IPS-NIHi7 (cell line): ENCODE results near the gene ERMAP.

Experiments used
- DNase-seq: peaks from one replicate; pipeline ENCODE4 v3.0.0; 2012; ENCODE audit warnings: mixed read lengths; ENCODE audit errors: extremely low spot score

The ERMAP gene, protein sequence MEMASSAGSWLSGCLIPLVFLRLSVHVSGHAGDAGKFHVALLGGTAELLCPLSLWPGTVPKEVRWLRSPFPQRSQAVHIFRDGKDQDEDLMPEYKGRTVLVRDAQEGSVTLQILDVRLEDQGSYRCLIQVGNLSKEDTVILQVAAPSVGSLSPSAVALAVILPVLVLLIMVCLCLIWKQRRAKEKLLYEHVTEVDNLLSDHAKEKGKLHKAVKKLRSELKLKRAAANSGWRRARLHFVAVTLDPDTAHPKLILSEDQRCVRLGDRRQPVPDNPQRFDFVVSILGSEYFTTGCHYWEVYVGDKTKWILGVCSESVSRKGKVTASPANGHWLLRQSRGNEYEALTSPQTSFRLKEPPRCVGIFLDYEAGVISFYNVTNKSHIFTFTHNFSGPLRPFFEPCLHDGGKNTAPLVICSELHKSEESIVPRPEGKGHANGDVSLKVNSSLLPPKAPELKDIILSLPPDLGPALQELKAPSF

DNA sequence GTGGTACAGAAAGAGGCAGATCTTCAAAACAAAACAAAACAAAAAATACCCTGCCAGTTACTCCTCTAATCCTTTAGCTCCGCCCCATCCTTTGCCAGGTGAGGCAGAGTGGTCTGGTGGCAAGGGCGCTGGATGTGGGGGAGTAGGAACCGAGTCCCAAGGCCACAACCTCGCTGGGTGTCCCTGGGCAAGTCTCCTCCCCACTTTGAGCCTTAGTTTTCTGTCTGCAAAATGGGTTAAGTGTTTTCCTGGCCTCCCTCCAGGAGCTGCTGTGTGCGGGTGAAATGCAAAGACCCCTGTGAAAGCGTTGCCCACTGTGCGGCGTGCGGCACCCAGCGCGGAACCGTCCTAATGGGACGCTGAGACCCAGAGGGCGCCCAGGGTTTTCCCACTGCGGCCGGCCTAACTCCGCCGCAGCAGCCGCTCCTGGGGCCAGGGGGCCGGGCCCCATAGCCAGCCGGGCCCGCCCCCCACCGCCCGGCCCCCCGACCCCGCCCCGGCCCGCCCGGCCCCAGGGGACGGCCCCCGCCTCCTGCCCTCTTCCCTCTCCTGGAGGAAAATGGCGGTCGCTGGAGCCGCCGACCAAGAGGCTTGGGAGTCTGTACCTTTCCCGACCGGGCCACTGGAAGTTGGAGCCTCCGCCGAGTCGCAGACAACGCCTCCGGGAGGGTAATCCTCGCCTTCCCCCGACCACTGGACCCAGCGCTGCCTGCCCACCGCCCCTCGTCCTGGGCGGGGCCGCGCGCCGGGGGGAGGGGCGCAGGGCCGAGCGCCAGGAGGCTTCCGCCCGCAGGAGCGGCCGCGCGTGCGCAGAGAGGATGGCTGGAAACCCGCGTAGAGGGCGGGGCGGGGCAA, at the start of gene ERMAP, which contains the start of gene SVBP:
Gene ERMAP (plus strand): TSS at position 538 of the 855 bp plus-strand sequence. CDS start 13,327 bp downstream, outside the sequence.
Gene SVBP (minus strand): TSS at position 813 of the 855 bp plus-strand sequence. CDS start 853 bp downstream, outside the sequence.
- DNase-seq = peak; percentile 98

DNA sequence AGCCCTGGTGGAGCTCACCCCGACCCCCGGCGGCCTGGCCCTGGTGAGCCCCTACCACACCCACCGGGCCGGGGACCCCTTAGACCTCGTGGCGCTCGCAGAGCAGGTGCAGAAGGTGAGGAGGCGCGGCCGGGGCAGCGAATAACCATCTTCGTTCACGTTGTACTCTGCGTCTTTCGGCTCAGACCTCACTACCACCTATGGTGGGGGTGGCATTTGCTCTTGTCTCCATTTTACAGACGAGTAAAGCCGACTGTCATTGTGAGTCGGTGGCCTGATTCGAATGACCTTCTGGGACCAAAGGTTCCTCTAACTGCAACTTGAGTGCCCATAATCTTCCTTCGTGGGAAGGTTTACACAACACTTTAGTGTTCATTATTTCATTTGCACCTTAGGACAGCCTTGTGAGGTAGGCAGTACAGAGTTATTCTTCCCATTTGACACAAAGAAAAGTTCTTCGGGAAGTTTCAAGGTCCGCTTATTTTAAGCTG, 49.4 kb upstream of the ERMAP start:
- no peak for DNase-seq

DNA sequence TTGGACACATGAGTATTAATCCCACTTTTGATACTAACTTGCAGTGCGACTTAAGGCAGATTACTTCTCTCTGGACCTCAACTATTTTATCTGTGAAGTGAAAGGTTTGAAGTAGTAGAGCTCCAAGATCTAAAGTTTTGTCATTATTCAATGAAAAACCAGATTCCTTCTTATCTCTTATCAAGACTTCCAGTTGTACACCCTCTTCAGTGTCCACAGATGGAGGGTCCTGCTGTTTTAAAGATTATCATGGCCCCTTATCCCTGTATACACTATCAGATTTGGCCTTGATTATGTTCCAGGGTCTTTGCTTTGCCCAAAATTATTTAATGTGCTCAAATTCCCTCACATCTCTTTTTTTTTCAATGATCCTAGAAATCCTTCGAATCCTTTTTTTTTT, 48.8 kb upstream of the ERMAP start:
- DNase-seq = no peak

DNA sequence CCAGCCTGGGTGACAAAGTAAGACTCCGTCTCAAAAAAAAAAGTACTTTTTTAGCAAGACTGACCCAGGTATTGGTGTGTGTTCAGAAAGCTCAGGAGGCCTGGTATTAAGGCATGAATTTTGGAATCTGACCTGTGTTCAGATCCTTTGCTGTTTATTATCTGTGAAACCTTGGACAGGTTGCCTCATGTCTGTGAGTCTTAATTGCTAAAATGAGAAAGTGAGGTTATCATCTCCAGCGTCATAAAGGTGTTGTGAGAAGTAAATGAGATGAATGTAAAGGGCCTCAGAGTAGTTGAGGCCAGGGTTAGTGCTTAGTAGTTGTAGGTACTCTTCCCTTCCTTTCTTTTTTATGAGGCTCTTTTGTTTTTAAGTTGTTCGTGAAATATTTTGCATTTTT, 47.1 kb upstream of the ERMAP start:
- no peak for DNase-seq

DNA sequence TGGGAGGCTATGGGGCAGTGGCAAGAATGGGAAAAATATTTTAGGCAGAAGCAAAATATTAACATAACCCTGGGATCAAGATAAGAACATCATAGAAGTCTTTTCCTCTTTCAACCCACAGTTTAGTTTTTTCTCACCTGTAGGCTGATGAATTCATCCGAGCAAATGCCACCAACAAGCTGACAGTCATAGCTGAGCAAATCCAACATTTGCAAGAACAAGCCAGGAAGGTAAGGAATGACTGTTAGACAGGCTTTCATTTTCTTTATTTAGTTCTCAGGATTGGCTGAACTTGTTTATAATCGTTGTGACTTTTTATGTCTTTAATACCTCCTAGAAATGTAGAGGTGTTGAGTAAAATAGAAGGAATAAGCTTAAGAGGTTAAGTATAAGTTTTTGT, 43.5 kb upstream of the ERMAP start:
- DNase-seq = no peak

DNA sequence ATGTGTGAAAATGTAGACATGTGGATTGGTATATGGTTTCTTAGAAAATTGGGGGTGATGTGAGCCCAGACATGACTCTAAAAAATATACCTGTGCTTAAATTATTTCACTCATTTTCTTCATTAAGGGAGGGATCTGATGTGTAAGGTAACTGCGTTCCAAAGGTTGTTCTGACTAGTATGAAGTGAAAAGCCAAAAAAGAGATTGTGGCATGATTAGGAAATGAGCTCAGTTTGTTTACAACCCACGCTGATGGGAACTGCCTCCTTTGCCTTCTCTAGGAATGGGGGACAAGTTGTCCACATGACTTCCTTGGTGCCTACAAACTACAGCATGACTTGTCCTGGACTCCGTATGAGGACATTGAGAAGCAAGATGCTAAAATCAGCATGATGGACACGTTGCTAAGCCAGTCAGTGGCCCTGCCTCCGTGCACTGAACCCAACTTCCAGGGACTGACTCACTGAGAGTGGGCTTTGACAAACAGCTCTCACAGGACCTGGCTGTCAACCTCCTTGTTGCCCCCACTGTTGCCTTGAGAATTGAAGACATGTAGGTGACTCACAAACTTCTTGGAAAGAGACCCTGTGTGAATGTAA, 41.9 kb upstream of the ERMAP start:
- no peak for DNase-seq

DNA sequence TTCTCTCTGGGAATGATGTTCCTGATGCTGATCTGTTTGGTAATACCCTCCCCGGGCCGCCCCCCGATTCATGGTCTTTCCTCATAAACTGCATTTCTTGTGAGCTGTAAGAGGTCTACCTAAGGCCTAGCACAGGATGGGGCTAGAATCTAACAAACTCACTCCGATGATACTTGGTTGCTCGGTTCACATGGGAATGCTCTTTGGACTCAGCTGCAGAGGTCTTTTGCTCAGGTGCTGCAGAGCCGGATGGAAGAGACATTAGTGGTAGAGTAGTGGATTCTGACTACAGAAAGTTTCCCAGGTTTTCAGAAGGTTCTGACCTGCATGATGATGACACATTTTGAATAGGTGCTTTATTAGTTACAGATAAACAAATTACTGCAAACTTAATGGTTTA, 40.4 kb upstream of the ERMAP start:
- no peak for DNase-seq

DNA sequence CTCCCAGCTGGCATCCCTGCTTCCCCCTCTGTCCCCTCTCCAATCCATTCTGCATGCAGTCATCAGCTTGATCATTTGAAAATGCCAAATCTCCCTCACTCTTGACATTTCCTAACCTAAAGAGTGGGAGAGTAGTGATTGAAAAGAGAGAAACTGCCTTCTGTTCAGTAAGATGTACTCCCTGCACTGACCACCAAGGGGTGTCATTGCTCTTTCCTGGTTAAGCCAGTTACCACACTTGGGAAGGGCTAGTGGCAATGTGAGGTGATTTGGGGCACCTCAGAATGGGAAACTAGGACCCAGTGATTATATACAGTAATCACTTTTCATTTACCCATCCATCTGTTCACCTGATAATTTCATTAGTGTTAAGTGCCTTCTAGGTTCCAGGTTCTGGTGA, 39.1 kb upstream of the ERMAP start:
- DNase-seq = peak; percentile 74

DNA sequence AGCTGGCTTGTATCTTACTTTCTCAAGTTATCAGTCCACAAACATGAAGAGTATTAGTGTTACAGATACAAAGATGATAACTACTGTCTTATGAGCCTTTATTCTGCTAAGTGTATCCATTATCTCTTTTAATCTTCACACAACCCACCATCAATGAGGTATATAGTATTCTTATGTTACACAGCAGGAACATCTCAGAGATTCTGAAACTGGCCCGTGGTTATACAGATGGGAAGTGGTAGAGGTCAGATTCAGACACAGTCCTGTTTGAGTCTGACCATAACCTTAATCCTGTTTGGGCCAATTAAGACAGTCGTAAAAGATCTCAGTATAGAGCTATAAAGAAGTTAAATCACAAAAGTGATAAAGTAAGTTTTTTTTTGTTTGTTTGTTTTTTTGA, 37.2 kb upstream of the ERMAP start:
- DNase-seq = no peak

DNA sequence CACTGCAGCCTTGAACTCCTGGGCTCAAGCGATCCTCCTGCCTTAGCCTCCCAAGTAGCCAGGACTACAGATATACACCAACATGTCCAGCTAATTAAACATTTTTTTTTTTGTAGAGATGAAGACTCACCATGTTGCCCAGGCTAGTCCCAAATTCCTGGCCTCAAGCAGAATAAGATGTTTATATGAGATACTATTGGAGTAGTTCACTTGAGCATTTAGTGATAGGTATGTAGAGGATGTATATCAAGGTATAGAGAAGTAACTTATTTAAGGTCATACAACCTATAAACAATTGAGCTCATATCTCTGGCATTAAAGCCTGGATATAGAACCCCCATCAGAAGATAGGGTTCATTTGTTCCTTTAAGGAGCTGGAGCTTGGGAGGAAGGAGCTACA, 36.7 kb upstream of the ERMAP start:
- no peak for DNase-seq

DNA sequence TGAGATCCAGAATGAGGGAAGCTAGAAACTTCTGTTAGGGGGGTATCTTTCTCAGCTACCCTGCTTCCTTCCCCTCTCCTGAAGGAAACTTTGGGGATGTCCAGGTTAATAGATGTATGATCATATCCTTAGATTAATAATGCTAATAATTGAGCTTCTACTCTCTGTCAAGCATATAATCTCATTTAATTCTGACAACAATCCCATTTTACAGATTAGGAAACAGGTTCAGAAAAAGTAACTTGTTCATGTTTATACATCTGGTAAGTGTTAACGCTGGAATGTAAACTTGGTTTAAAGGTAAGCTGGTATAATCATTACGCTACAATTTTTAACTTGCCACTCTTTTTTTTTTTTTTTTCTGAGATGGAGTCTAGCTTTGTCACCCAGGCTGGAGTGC, 33.8 kb upstream of the ERMAP start:
- no peak for DNase-seq

DNA sequence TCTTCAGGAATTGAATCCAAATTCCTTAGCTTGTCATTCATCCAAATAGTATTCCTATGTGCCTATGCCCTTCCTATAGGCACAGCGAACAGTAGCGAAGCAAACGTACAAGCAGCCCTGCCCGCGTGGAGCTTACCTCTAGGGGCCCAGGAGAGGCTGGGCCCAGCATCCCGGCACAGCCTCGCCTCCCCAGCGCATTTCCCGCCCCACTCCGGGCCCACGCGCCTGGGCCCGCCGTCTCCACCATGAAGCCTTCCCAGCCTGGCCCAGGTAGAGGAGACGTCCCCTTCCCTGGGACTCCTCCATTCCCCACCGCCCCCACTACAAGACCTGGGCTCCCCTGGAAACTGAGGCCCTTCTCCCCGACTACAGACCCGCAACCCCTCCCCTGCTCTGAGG, 32.4 kb upstream of the ERMAP start:
- no peak for DNase-seq

DNA sequence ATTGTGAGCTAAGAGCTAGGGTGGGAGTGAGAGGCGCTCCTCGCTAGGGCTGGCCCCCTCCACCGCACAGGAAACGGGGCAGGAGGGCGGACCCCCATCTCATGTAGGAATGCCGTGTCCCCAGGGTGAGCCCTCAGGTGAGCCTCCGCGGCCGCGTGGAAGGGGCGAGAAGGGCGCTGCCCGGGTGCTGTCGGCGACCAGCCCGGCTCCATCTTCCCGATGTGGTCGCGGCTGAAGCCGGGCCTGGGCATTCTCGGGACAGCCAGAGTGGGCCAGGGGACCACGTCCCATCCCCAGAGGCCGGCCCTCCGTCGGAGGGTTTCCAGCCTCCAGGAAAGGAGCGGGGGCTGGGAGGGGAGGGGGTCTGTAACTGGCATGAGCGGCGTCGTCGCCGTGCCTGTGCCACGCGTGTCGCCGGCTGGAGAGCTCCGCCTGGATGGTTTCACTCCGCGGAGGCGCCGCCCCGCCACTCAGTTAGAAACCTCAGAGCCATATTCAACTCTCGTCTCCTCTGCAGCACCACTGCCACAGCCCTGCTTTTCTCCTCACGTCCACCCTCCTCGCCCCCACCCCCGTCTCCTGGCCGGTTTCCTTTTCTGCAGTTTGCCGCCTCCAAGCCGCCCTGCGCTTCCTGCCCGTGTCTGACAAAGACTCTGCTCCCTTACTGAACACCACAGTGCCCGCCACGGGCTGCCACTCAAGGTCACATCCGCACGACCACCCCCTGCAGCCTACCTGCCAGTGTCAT, 31.8 kb upstream of the ERMAP start, which contains the start of gene TMEM269:
Gene TMEM269 (plus strand): TSS at position 46 of the 748 bp plus-strand sequence. CDS start 4,903 bp downstream, outside the sequence.
- no peak for DNase-seq

DNA sequence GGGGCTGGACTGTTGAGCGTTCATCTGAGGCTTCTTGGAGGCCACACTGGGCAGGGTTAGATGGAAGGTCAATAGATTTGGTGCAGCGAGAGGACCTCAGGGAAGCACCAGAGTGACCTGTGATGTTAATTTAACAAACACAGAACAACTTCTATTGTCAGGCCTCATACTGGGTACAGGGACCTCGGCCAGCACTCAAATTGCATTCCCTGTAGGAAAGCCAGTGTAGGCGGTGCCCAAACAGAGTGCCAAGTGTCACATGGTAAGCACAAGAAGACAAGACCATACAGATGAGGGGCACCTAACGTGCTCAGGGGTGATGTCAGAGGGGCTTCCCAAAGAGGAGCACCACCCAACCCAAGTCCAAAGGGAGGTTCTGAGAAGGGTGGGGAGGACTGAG, 30.8 kb upstream of the ERMAP start:
- no peak for DNase-seq

DNA sequence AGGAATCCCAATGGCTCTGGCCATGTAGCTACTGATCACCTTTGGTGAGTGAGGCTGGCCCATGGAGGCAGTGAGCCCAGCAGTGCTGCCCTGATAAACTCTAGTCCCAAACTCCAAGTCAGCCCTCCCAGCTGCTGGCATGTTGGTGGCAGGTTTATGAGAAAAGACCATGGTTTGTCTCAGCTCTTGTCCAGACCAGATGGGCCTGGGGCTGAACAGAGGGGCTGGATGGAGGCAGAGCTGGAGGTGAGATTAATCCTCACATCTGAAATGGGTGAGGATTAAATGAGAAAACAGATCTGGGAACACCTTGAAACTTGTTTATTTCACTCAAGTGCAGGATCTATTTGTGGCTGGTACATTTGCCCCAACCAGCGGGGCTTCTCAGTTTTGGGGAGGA, 28.9 kb upstream of the ERMAP start:
- no peak for DNase-seq

DNA sequence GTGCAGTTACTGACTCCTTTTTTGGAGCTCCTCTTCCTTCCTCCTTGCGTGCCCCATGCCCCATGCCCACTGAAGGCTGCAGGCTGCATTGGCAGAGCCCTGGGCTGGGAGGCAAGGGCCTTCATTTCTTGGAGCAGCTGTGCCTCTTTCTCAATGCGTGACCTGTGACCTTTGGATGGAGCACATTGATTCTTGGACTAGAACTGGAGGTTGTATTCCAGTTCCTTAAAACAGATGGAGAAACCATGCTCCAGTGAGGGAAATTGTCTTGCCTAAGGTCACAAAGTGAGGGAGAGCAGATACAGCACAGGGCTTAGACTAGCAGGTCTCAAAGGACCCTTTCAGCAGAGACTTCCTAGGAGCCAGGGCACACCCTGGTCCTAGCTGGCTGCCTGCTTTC, 23.1 kb upstream of the ERMAP start:
- DNase-seq = no peak

DNA sequence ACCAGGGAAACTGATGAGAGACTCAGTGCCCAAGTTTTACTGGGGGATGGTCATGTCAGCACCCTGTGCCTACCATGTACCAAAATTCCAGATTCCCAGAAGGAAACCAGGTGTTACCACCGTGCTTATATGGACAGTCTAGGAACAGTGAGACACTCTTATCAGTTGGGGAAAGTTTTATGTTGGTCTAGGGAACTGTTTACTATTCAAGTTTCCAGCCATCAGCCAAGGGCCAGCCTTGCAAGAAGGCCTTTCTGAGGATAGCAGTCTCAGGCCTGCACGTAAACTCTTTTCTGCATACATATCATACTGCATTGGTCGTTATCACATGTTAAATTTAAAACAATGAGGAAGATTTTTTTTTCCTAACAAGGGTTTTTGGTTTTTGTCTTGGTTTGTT, 19.5 kb upstream of the ERMAP start:
- DNase-seq = no peak

DNA sequence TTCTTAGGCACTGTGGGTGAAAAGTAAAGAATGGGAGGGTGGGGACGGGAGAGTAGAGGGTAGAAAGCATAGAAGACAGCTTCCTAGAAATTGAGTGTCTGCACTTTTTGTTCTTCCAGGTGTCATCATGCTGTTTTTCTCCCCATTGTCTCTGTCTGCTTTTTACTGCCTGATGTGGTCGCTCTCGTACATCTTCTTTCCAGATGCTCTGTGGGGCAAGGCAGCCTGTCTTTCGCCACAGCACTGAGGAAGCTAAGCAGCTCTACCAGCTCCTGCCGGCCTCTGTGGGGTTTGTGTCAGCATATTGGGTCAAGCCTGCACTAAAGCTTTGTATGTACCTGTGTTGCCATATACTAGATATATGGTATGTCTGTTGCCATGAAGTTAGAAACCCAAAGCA, 18.9 kb upstream of the ERMAP start:
- DNase-seq = no peak

DNA sequence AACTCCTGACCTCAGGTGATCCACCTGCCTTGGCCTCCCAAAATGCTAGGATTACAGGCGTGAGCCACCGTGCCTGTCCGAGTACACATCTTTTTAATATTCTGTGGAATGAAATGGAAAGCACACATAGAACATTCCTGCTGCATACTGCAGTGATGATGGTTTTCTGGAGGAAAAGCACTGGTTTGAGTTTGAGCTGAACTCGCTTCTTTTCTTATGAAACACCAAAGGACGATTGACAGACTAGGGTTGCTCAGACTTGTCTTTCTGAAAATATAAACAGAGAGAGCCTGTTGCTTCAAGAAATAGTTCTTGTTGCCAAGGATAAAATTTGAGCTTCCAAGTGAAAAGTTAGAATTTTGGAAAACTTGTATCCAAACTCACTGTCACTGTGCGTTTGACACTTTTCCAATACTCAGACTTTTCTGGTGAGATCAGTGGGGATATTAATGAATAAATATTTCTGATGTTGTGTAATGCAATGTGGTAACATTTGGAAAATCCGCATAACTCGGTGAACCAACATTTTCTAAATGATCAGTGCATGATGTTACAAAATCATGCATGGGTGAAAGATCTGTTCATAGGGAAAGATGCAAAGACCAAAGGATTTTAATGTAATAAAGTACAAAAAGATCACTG, 15.0 kb upstream of the ERMAP start:
- DNase-seq = no peak

DNA sequence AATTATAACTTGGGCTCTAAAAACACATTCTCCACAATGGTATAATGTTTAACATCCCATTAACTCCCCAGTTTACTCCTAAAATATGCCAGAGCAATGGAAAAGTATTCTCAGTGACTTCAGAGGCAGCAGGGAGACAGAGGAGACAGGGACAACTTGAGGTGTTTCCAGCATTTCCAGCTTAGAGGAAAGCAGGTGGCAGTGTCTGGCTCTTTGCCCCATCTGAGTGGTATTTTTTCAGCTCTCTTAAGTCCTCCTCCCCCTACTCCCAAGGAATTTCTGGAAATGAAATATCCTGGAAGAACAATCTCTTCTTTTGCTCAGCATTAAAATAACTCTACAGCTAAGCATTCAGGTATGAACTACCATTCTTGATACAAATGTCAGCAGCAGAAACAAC, 10.8 kb upstream of the ERMAP start:
- no peak for DNase-seq

DNA sequence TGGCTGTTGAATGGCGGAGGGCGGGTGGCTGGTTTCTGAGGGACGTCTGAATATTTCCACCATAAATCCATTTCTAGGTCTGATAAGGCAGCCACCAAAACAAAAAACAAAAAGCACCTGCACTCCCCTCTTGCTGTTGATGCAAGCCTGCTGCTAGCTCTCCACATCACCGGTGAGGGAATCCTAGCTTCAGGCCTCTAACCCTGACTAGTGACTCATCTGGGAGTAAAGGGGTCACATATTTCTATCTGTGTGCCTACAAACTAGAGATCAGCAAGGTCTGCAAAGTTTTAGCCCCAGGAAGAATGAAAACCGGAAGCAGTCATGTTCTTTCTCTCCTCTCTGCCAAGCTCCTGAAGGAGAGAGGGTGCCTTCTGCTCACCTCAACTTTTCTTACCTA, 10.3 kb upstream of the ERMAP start:
- no peak for DNase-seq
